Stimulated activated CD4-positive, alpha-beta T cell treated with anti-CD3 and anti-CD28 coated beads, Interleukin-1b, Interleukin-23, amount 100 ng/mL, for 1 hour (primary cell): ENCODE measurements around the gene SH3TC1.

Experiments used
- DNase-seq, 2 donors: peaks; one replicate each; pipeline ENCODE4 v3.0.0-alpha.2; 2020; ENCODE audit warnings: low read depth in 2 of 2

The SH3TC1 gene

GRCh38 chr4:8180310-8181093 lies 18.6 kb upstream of the SH3TC1 start:
- no peak for DNase-seq

- no peak for DNase-seq
Measured at GRCh38 chr4:8181119-8181518, 18.0 kb upstream of the SH3TC1 start.

- no peak for DNase-seq
Measured at GRCh38 chr4:8181844-8182243, 17.2 kb upstream of the SH3TC1 start.

- no peak for DNase-seq
Measured at GRCh38 chr4:8182294-8182693, 16.8 kb upstream of the SH3TC1 start.

GRCh38 chr4:8182858-8183725 lies 16.0 kb upstream of the SH3TC1 start:
- no peak for DNase-seq

GRCh38 chr4:8184061-8184460 lies 15.0 kb upstream of the SH3TC1 start:
- no peak for DNase-seq

- DNase-seq: no peak
Measured at GRCh38 chr4:8185295-8185694, 13.8 kb upstream of the SH3TC1 start.

- DNase-seq: no peak
Measured at GRCh38 chr4:8185930-8186329, 13.2 kb upstream of the SH3TC1 start.

GRCh38 chr4:8188085-8188484 lies 11.0 kb upstream of the SH3TC1 start:
- no peak for DNase-seq

GRCh38 chr4:8188743-8189550 lies 10.1 kb upstream of the SH3TC1 start:
- DNase-seq: no peak

GRCh38 chr4:8189551-8190466 lies 9.3 kb upstream of the SH3TC1 start:
- DNase-seq: no peak

- no peak for DNase-seq
Measured at GRCh38 chr4:8191136-8191747, 7.8 kb upstream of the SH3TC1 start.

GRCh38 chr4:8192748-8193738 lies 6.0 kb upstream of the SH3TC1 start:
- DNase-seq: no peak

GRCh38 chr4:8194306-8195242 lies 4.5 kb upstream of the SH3TC1 start:
- DNase-seq: no peak

GRCh38 chr4:8195431-8195830 lies 3.7 kb upstream of the SH3TC1 start:
- DNase-seq: no peak

- no peak for DNase-seq
Measured at GRCh38 chr4:8195841-8196458, 3.1 kb upstream of the SH3TC1 start.

GRCh38 chr4:8197521-8197920 lies 1.6 kb upstream of the SH3TC1 start:
- no peak for DNase-seq
